CD14-positive monocyte (primary cell): ENCODE measurements around the gene HSD17B10. TPM values are rescaled to one million over a fixed set of nuclear protein-coding genes. Genes with fewer than 3 reads are reported as not detected.

Experiments used
- DNase-seq, 3 donors: peaks; one replicate each; pipeline ENCODE4 v3.0.0-alpha.2; 2011 to 2022
- H2AFZ ChIP-seq: 2 replicates; pipeline ENCODE4 v1.6.0; 2012; ENCODE audit warnings: mild to moderate bottlenecking, low read depth, low read length, inconsistent platforms; ENCODE audit not compliant: insufficient read depth, poor library complexity, severe bottlenecking
- H3K27ac ChIP-seq, 2 donors: 1 replicate in 1 of 2; 2 replicates in 1 of 2; pipeline ENCODE4 v1.5.1; 2012 to 2013; ENCODE audit warnings: low read length in 2 of 2, control low read depth in 1 of 2, inconsistent platforms in 1 of 2, low read depth in 1 of 2, mild to moderate bottlenecking in 1 of 2
- H3K27me3 ChIP-seq, 2 donors: one replicate each; pipeline versions ENCODE4 v1.6.0 to v1.6.1; 2011 to 2013; ENCODE audit warnings: low read length in 2 of 2; ENCODE audit not compliant: control insufficient read depth in 2 of 2, insufficient read depth in 2 of 2
- H3K36me3 ChIP-seq, 2 donors: replicated peaks in 1 of 2; 1 replicate in 1 of 2; 2 replicates in 1 of 2; pipeline versions ENCODE4 v1.5.1 to v1.6.1; 2012 to 2013; ENCODE audit warnings: low read length in 2 of 2, control low read depth in 1 of 2, inconsistent platforms in 1 of 2, mild to moderate bottlenecking in 1 of 2; ENCODE audit not compliant: insufficient read depth in 2 of 2, control insufficient read depth in 1 of 2
- H3K4me1 ChIP-seq, 2 donors: 1 replicate in 1 of 2; 2 replicates in 1 of 2; pipeline versions ENCODE4 v1.5.1 to v1.6.1; 2012 to 2013; ENCODE audit warnings: low read length in 2 of 2, control low read depth in 1 of 2, inconsistent platforms in 1 of 2, mild to moderate bottlenecking in 1 of 2, moderate library complexity in 1 of 2; ENCODE audit not compliant: insufficient read depth in 2 of 2, control insufficient read depth in 1 of 2
- H3K4me2 ChIP-seq: replicated peaks from 2 replicates; pipeline ENCODE3; 2012; ENCODE audit warnings: low read length, moderate library complexity, mild to moderate bottlenecking; ENCODE audit not compliant: poor library complexity, severe bottlenecking; ENCODE audit errors: extremely low read depth
- H3K4me3 ChIP-seq, 3 experiments: fragments of 200-600 bp in 1 of 3; sonication (generic) in 1 of 3; replicated peaks in 1 of 3; 1 replicate in 2 of 3; 2 replicates in 1 of 3; pipeline ENCODE4 v1.5.1; 2011 to 2013; ENCODE audit warnings: low read length in 3 of 3, mild to moderate bottlenecking in 3 of 3, control low read depth in 2 of 3, low read depth in 2 of 3, inconsistent platforms in 1 of 3, moderate library complexity in 1 of 3
- H3K79me2 ChIP-seq: 2 replicates; pipeline ENCODE4 v1.6.0; 2012; ENCODE audit warnings: mild to moderate bottlenecking, control low read depth, inconsistent platforms, low read length, moderate library complexity; ENCODE audit not compliant: insufficient read depth
- H3K9ac ChIP-seq: 2 replicates; pipeline ENCODE4 v1.6.0; 2017; ENCODE audit warnings: low read length, mild to moderate bottlenecking; ENCODE audit not compliant: insufficient read depth, poor library complexity, severe bottlenecking
- H3K9me3 ChIP-seq, 2 donors: replicated peaks in 1 of 2; 1 replicate in 1 of 2; 2 replicates in 1 of 2; pipeline versions ENCODE4 v1.5.1 to v1.6.1; 2012 to 2013; ENCODE audit warnings: low read length in 2 of 2, control low read depth in 1 of 2; ENCODE audit not compliant: control insufficient read depth in 1 of 2, insufficient read depth in 1 of 2
- H4K20me1 ChIP-seq: 2 replicates; pipeline ENCODE4 v1.6.0; 2012; ENCODE audit warnings: mild to moderate bottlenecking, low read length, control low read depth, moderate library complexity; ENCODE audit not compliant: insufficient read depth
- H3K27ac Mint-ChIP-seq, 7 donors: one replicate each; pipeline ENCODE4 v1.8.0; 2020; ENCODE audit warnings: mild to moderate bottlenecking in 7 of 7, mixed read lengths in 7 of 7, moderate library complexity in 6 of 7, inconsistent platforms in 2 of 7
- H3K27me3 Mint-ChIP-seq, 3 donors: one replicate each; pipeline ENCODE4 v1.8.0; 2021 to 2022; ENCODE audit warnings: low read depth in 3 of 3, mild to moderate bottlenecking in 3 of 3, mixed read lengths in 3 of 3, moderate library complexity in 3 of 3, inconsistent platforms in 1 of 3
- H3K36me3 Mint-ChIP-seq, 2 donors: one replicate each; pipeline ENCODE4 v1.8.0; 2020; ENCODE audit warnings: mixed read lengths in 2 of 2, inconsistent platforms in 1 of 2, mild to moderate bottlenecking in 1 of 2
- H3K4me1 Mint-ChIP-seq: one replicate; pipeline ENCODE4 v1.8.0; 2020; ENCODE audit warnings: mild to moderate bottlenecking, mixed read lengths
- H3K4me3 Mint-ChIP-seq, 2 donors: one replicate each; pipeline ENCODE4 v1.8.0; 2020; ENCODE audit warnings: mild to moderate bottlenecking in 2 of 2, mixed read lengths in 2 of 2, moderate library complexity in 1 of 2
- H3K9me3 Mint-ChIP-seq, 7 donors: one replicate each; pipeline ENCODE4 v1.8.0; 2020 to 2022; ENCODE audit warnings: mixed read lengths in 7 of 7, mild to moderate bottlenecking in 6 of 7, moderate library complexity in 6 of 7, inconsistent platforms in 2 of 7
- CTCF ChIP-seq: fragments of 200-600 bp; IDR thresholded peaks from one replicate; pipeline ENCODE4 v1.8.0; 2022; ENCODE audit warnings: antibody characterized with exemption, mild to moderate bottlenecking
- WGBS: methylation state at CpG from one replicate; pipeline ENCODE4 v1.1.5; 2013; ENCODE audit warnings: missing lambda C conversion rate; ENCODE audit not compliant: insufficient coverage; 5-methylcytosine and 5-hydroxymethylcytosine counted together
- intact Hi-C, 2 donors: fragments of 100-400 bp; cut with micrococcal nuclease; formaldehyde crosslinking; loops; one replicate each; pipeline versions ENCODE4 v1.15.0 to v1.15.1; 2023
- polyA plus RNA-seq, 3 donors: library from polyadenylated mRNA; depleted of rRNA in 1 of 3; unstranded in 2 of 3; stranded (reverse) in 1 of 3; fragments of 300-500 nt in 2 of 3; fragments of >200 nt in 1 of 3; fragmentation: Illumina TruSeq in 2 of 3; gene quantifications; 1 replicate in 2 of 3; 2 replicates in 1 of 3; pipeline ENCODE4 v1.2.3, GENCODE V29; 2012 to 2021

The HSD17B10 gene
- polyA plus RNA-seq, 3 donors = 93.2 to 163 (median 136) TPM

- H3K79me2 ChIP-seq = no peaks in the 10 kb centered on the region
- H3K4me1 ChIP-seq = peaks cover 23 to 32% of the 10 kb centered on the region in 2 donors
- Mint-ChIP-seq H3K4me3 (peak overlapping the region in 1 of 2 donors; percentile 24), H3K27ac (peak overlapping the region in 3 of 7 donors; percentile 55 to 75 (median 62)), H3K9me3 (peaks cover 0 to 2% (median 0%) of the 10 kb centered on the region in 7 donors), H3K36me3 (peaks cover 4 to 5% of the 10 kb centered on the region in 2 donors), H3K4me1 (peaks cover 28% of the 10 kb centered on the region), H3K27me3 (peaks cover 0 to 21% (median 2%) of the 10 kb centered on the region in 3 donors)
- no peak overlapping the region for H3K27ac ChIP-seq
- no peak overlapping the region for H3K4me3 ChIP-seq
- intact Hi-C loops = no loop called here
- no peak overlapping the region for H2AFZ ChIP-seq
- no peaks in the 10 kb centered on the region for H3K36me3 ChIP-seq
- no peak overlapping the region for H3K4me2 ChIP-seq
- H3K9ac ChIP-seq = no peak overlapping the region
- H3K9me3 ChIP-seq = no peaks in the 10 kb centered on the region
- no peak for TF ChIP-seq CTCF
- no peaks in the 10 kb centered on the region for H3K27me3 ChIP-seq
- H4K20me1 ChIP-seq = no peaks in the 10 kb centered on the region
- DNase-seq = no peak
Observed at GRCh38 chrX:53452812-53453211, 18.6 kb upstream of the HSD17B10 start.

- WGBS = no CpG with 5 or more reads among the region's 3 CpGs
Observed at GRCh38 chrX:53449632-53450031, 15.5 kb upstream of the HSD17B10 start.

More at GRCh38 chrX:53449632-53450031, 15.5 kb upstream of the HSD17B10 start:
- no peaks in the 10 kb centered on the region for H3K79me2 ChIP-seq
- no peak overlapping the region for H3K9ac ChIP-seq
- no peak overlapping the region for H3K4me3 ChIP-seq
- peaks cover 5 to 8% of the 10 kb centered on the region in 2 donors for H3K4me1 ChIP-seq
- DNase-seq = no peak
- intact Hi-C loops = no loop called here
- Mint-ChIP-seq H3K4me3 (no peak overlapping the region), H3K27me3 (peaks cover 0 to 17% (median 2%) of the 10 kb centered on the region in 3 donors), H3K9me3 (peaks cover 0 to 2% (median 0%) of the 10 kb centered on the region in 7 donors), H3K4me1 (peaks cover 10% of the 10 kb centered on the region), H3K36me3 (peaks cover 4 to 5% of the 10 kb centered on the region in 2 donors), H3K27ac (no peak overlapping the region)
- no peak overlapping the region for H3K27ac ChIP-seq
- no peaks in the 10 kb centered on the region for H3K27me3 ChIP-seq
- no peaks in the 10 kb centered on the region for H4K20me1 ChIP-seq
- H3K4me2 ChIP-seq = no peak overlapping the region
- no peaks in the 10 kb centered on the region for H3K36me3 ChIP-seq
- no peak overlapping the region for H2AFZ ChIP-seq
- no peak for TF ChIP-seq CTCF
- no peaks in the 10 kb centered on the region for H3K9me3 ChIP-seq
